GM12878 (cell line): Measurements from ENCODE around the gene PTPN18. TPM values are rescaled to one million over a fixed set of nuclear protein-coding genes. Genes with fewer than 3 reads are reported as not detected.

Experiments used
- ATAC-seq: fragments of 200-7000 bp; cut with Tn5 transposase; 3 replicates; pipeline ENCODE4 v1.9.1; 2020; ENCODE audit warnings: mild to moderate bottlenecking, moderate library complexity
- BruUV-seq: library from RNA; stranded (reverse); fragments of 400-500 nt; replicated peaks from 2 replicates; lab custom pipeline; 2021; lab: Mats Ljungman, UMichigan
- CTCF ChIA-PET: fragments of 300-600 bp; sonication (Branson Sonifier 250); formaldehyde crosslinking; extraction: SDS; loops from one replicate; lab custom pipeline; 2021; ENCODE audit warnings: inconsistent platforms; lab: Yijun Ruan, JAX
- POLR2A ChIA-PET: fragments of 350-600 bp; formaldehyde crosslinking; extraction: SDS; loops from one replicate; lab custom pipeline; 2021; ENCODE audit warnings: inconsistent platforms; lab: Charles Lee
- RAD21 ChIA-PET: fragments of 300-600 bp; sonication (Branson Sonifier 250); formaldehyde crosslinking; loops from one replicate; lab custom pipeline; 2023; ENCODE audit warnings: antibody characterized with exemption; ENCODE audit not compliant: unreplicated experiment; lab: Charles Lee
- SMC1A ChIA-PET: fragments of 300-600 bp; sonication (Branson Sonifier 250); formaldehyde crosslinking; loops from one replicate; lab custom pipeline; 2023; ENCODE audit not compliant: unreplicated experiment, uncharacterized antibody; lab: Charles Lee
- DNase-seq: peaks from one replicate; pipeline ENCODE4 v3.0.0-alpha.2; 2011; ENCODE audit warnings: low read depth, low spot score
- FAIRE-seq: peaks from 3 replicates; lab custom pipeline; 2011; peaks lifted over from hg19 to GRCh38; lab: Jason Lieb, UNC
- H2AFZ ChIP-seq: 2 replicates; pipeline ENCODE4 v1.6.0; 2011; ENCODE audit warnings: low read depth, low read length, control low read depth; ENCODE audit not compliant: control insufficient read depth
- H3K27ac ChIP-seq: 2 replicates; pipeline ENCODE4 v1.5.1; 2011; ENCODE audit warnings: control low read depth; ENCODE audit not compliant: control insufficient read depth, insufficient read depth
- H3K27me3 ChIP-seq, 2 experiments: replicated peaks in 1 of 2; 2 replicates each; pipeline versions ENCODE4 v1.6.0 to v1.6.1; 2011; ENCODE audit warnings: low read length in 1 of 2; ENCODE audit not compliant: control insufficient read depth in 2 of 2, insufficient read depth in 2 of 2
- H3K36me3 ChIP-seq, 2 experiments: 2 replicates each; pipeline ENCODE4 v1.5.1; 2011; ENCODE audit warnings: low read length in 1 of 2; ENCODE audit not compliant: control insufficient read depth in 2 of 2, insufficient read depth in 2 of 2
- H3K4me1 ChIP-seq: 2 replicates; pipeline ENCODE4 v1.6.1; 2011; ENCODE audit warnings: mild to moderate bottlenecking, low read length, moderate library complexity, mixed read lengths; ENCODE audit not compliant: control insufficient read depth, insufficient read depth
- H3K4me2 ChIP-seq: 2 replicates; pipeline ENCODE4 v1.6.0; 2011; ENCODE audit warnings: control low read depth; ENCODE audit not compliant: control insufficient read depth, insufficient read depth
- H3K4me3 ChIP-seq: fragments of 200-600 bp; sonication (generic); 2 replicates; pipeline ENCODE4 v1.5.1; 2016
- H3K79me2 ChIP-seq: 2 replicates; pipeline ENCODE4 v1.6.0; 2011; ENCODE audit warnings: low read length; ENCODE audit not compliant: control insufficient read depth, insufficient read depth
- H3K9ac ChIP-seq: 2 replicates; pipeline ENCODE4 v1.8.0; 2011; ENCODE audit warnings: low read length, control low read depth, mixed read lengths; ENCODE audit not compliant: control insufficient read depth, insufficient read depth
- H3K9me3 ChIP-seq: replicated peaks from 3 replicates; pipeline ENCODE4 v1.5.1; 2011; ENCODE audit warnings: mild to moderate bottlenecking, low read length; ENCODE audit not compliant: control insufficient read depth, insufficient read depth
- H4K20me1 ChIP-seq: 2 replicates; pipeline ENCODE4 v1.6.0; 2011; ENCODE audit not compliant: control insufficient read depth, insufficient read depth
- CHD1 ChIP-seq: IDR thresholded peaks from 2 replicates; pipeline ENCODE4 v1.6.1; 2012; ENCODE audit warnings: low read depth, low read length, improper control_type of control experiment
- CHD4 ChIP-seq: fragments of 200-600 bp; sonication (generic); IDR thresholded peaks from 2 replicates; pipeline ENCODE4 v1.6.1; 2016; ENCODE audit warnings: mild to moderate bottlenecking
- GABPA ChIP-seq: IDR thresholded peaks from 2 replicates; pipeline ENCODE4 v1.6.1; 2014; ENCODE audit warnings: antibody characterized with exemption, low read depth, mild to moderate bottlenecking, inconsistent platforms
- HCFC1 ChIP-seq: fragments of 150-350 bp; IDR thresholded peaks from 2 replicates; pipeline ENCODE4 v1.6.1; 2014; ENCODE audit warnings: low read length
- MEF2A ChIP-seq: IDR thresholded peaks from 2 replicates; pipeline ENCODE4 v1.6.1; 2011; ENCODE audit warnings: low read depth, mild to moderate bottlenecking, low read length, moderate library complexity; ENCODE audit not compliant: insufficient read depth
- NFIC ChIP-seq: IDR thresholded peaks from 2 replicates; pipeline ENCODE4 v1.6.1; 2012; ENCODE audit warnings: low read depth, mild to moderate bottlenecking, inconsistent platforms, low read length, moderate library complexity
- NFYA ChIP-seq: IDR thresholded peaks from 2 replicates; pipeline ENCODE4 v1.6.1; 2011; ENCODE audit warnings: low read depth, mild to moderate bottlenecking, low read length, improper control_type of control experiment, borderline replicate concordance
- NR2C1 ChIP-seq: fragments of 450-650 bp; IDR thresholded peaks from 2 replicates; pipeline ENCODE4 v1.6.1; 2017; ENCODE audit warnings: antibody characterized with exemption, mild to moderate bottlenecking, moderate library complexity
- POLR2AphosphoS2 ChIP-seq: IDR thresholded peaks from 2 replicates; pipeline ENCODE4 v1.6.1; 2011; ENCODE audit warnings: low read depth, mild to moderate bottlenecking, low read length, improper control_type of control experiment, moderate library complexity
- POLR2AphosphoS5 ChIP-seq: IDR thresholded peaks from 2 replicates; pipeline ENCODE4 v1.6.1; 2011; ENCODE audit warnings: mild to moderate bottlenecking, low read length, inconsistent platforms
- RELA ChIP-seq: fragments of 450-650 bp; IDR thresholded peaks from 2 replicates; pipeline ENCODE4 v1.8.0; 2014; ENCODE audit warnings: borderline replicate concordance; ENCODE audit not compliant: partially characterized antibody
- RELB ChIP-seq: fragments of 450-650 bp; IDR thresholded peaks from 2 replicates; pipeline ENCODE4 v1.6.1; 2017; ENCODE audit warnings: low read depth, mild to moderate bottlenecking, moderate library complexity
- SMAD1 ChIP-seq: fragments of 450-650 bp; IDR thresholded peaks from 2 replicates; pipeline ENCODE4 v1.6.1; 2018; ENCODE audit warnings: mild to moderate bottlenecking, low read depth; ENCODE audit not compliant: partially characterized antibody
- TCF3 ChIP-seq: IDR thresholded peaks from 2 replicates; pipeline ENCODE4 v1.6.1; 2012; ENCODE audit warnings: low read depth, mild to moderate bottlenecking, low read length, borderline replicate concordance; ENCODE audit not compliant: insufficient read depth
- TCF7 ChIP-seq: IDR thresholded peaks from 2 replicates; pipeline ENCODE4 v1.6.1; 2014; ENCODE audit warnings: antibody characterized with exemption, borderline replicate concordance
- ZBTB33 ChIP-seq: fragments of 450-650 bp; IDR thresholded peaks from 2 replicates; pipeline ENCODE4 v1.6.1; 2017; ENCODE audit warnings: mild to moderate bottlenecking
- ZSCAN29 ChIP-seq: fragments of 450-650 bp; IDR thresholded peaks from 2 replicates; pipeline ENCODE4 v1.6.1; 2017; ENCODE audit warnings: mild to moderate bottlenecking, moderate library complexity
- WGBS: methylation state at CpG from one replicate; pipeline ENCODE4 v1.1.6; 2016; ENCODE audit warnings: low lambda C conversion rate; ENCODE audit not compliant: insufficient replicate concordance, insufficient coverage; ENCODE audit errors: missing lambda C conversion rate; 5-methylcytosine and 5-hydroxymethylcytosine counted together
- in situ Hi-C: fragments of 300-500 bp; cut with MboI; formaldehyde crosslinking; loops from 9 replicates; pipeline ENCODE4 v1.14.3; 2018; ENCODE audit warnings: mixed read lengths
- intact Hi-C: fragments of 100-400 bp; cut with micrococcal nuclease; formaldehyde crosslinking; loops from one replicate; pipeline ENCODE4 v1.14.2; 2022; ENCODE audit not compliant: unreplicated experiment
- polyA plus RNA-seq, 11 experiments: library from polyadenylated mRNA; depleted of rRNA in 4 of 11; unstranded in 6 of 11; stranded (reverse) in 5 of 11; fragments of >200 nt; fragmentation: Nextera tagmentation in 4 of 11; fragmentation: Illumina TruSeq in 1 of 11; extraction: Ambion mirVana in 4 of 11; extraction: Trizol in 1 of 11; gene quantifications; 1 replicate in 1 of 11; 2 replicates in 10 of 11; pipeline versions ENCODE4 v1.2.1 to v1.2.3, GENCODE V29; 2011 to 2016; ENCODE audit warnings: inconsistent platforms in 2 of 11, missing spikeins in 2 of 11, low read depth in 1 of 11
- total RNA-seq, 4 experiments: library from RNA; depleted of rRNA in 3 of 4; stranded (reverse); fragments of >200 nt in 3 of 4; fragmentation: Illumina TruSeq in 1 of 4; extraction: Trizol in 1 of 4; gene quantifications; 2 replicates each; pipeline versions ENCODE4 v1.2.1 to v1.2.3, GENCODE V29; 2013 to 2021

Gene PTPN18
- total and polyA plus RNA-seq, 10 of the 15 experiments (the other 5 are each of a cell fraction or from before 2014, with no cell fraction given) = 14.8 to 89.9 (median 43.4) TPM

- BruUV-seq = no TSS peak
- CTCF ChIA-PET = no interaction called here
- Histone ChIP-seq H3K4me3 (no peak overlapping the region), H4K20me1 (no peaks in the 10 kb centered on the region), H2AFZ (no peak overlapping the region), H3K9me3 (no peaks in the 10 kb centered on the region), H3K27me3 (no peaks in the 10 kb centered on the region), H3K36me3 (no peaks in the 10 kb centered on the region), H3K9ac (no peak overlapping the region), H3K27ac (no peak overlapping the region), H3K4me1 (peaks cover 12% of the 10 kb centered on the region), H3K4me2 (no peak overlapping the region), H3K79me2 (no peaks in the 10 kb centered on the region)
- TF ChIP-seq POLR2AphosphoS5 (no peak), NR2C1 (no peak), RELA (no peak), CHD1 (no peak), RELB (no peak), POLR2AphosphoS2 (no peak)
- WGBS = 91% methylated on average over 4 of the region's 4 CpGs
- ATAC-seq = no peak
- FAIRE-seq = no peak
- intact Hi-C loops = no loop called here
- in situ Hi-C loops = no loop called here
- POLR2A ChIA-PET = interaction anchor here (0.8 kb wide), 1 partner anchor 534 kb away, joined by 4 read pairs; no protein-coding TSS in a partner anchor
- no peak for DNase-seq
- RAD21 ChIA-PET = no interaction called here
- SMC1A ChIA-PET = no interaction called here
Observed at GRCh38 chr2:130307850-130308249, 48.0 kb upstream of the PTPN18 start.

- Histone ChIP-seq H3K4me1 (no peaks in the 10 kb centered on the region), H3K27me3 (no peaks in the 10 kb centered on the region; a peak in 1 of 4 replicates), H3K36me3 (no peaks in the 10 kb centered on the region), H4K20me1 (no peaks in the 10 kb centered on the region), H3K79me2 (no peaks in the 10 kb centered on the region), H3K9me3 (no peaks in the 10 kb centered on the region), H3K9ac (no peak overlapping the region), H2AFZ (no peak overlapping the region), H3K27ac (no peak overlapping the region), H3K4me2 (no peak overlapping the region), H3K4me3 (no peak overlapping the region)
- ChIA-PET POLR2A (no interaction called here), SMC1A (no interaction called here), RAD21 (no interaction called here), CTCF (no interaction called here)
- intact Hi-C loops (no loop called here), in situ Hi-C loops (no loop called here)
- ATAC-seq (no peak), DNase-seq (no peak), FAIRE-seq (no peak)
- BruUV-seq = no TSS peak
- TF ChIP-seq SMAD1 (no peak), MEF2A (no peak), ZSCAN29 (no peak), POLR2AphosphoS2 (no peak), TCF3 (no peak), GABPA (no peak), NFIC (no peak), HCFC1 (no peak), CHD4 (no peak), NFYA (no peak), TCF7 (no peak), ZBTB33 (no peak)
Observed at GRCh38 chr2:130310881-130311280, 45.0 kb upstream of the PTPN18 start.
